SKM-1 (cell line): ENCODE data around the gene C4A.
"Not testable (repeated sequence)": the region's sequence is repeated elsewhere in the genome, so short reads cannot be mapped to it uniquely, and the experiment has no call there.

Experiments
- DNase-seq: peaks from one replicate; lab custom pipeline; 2025; ENCODE audit not compliant: unreplicated experiment; lab: John Stamatoyannopoulos, UW

The C4A gene

DNA sequence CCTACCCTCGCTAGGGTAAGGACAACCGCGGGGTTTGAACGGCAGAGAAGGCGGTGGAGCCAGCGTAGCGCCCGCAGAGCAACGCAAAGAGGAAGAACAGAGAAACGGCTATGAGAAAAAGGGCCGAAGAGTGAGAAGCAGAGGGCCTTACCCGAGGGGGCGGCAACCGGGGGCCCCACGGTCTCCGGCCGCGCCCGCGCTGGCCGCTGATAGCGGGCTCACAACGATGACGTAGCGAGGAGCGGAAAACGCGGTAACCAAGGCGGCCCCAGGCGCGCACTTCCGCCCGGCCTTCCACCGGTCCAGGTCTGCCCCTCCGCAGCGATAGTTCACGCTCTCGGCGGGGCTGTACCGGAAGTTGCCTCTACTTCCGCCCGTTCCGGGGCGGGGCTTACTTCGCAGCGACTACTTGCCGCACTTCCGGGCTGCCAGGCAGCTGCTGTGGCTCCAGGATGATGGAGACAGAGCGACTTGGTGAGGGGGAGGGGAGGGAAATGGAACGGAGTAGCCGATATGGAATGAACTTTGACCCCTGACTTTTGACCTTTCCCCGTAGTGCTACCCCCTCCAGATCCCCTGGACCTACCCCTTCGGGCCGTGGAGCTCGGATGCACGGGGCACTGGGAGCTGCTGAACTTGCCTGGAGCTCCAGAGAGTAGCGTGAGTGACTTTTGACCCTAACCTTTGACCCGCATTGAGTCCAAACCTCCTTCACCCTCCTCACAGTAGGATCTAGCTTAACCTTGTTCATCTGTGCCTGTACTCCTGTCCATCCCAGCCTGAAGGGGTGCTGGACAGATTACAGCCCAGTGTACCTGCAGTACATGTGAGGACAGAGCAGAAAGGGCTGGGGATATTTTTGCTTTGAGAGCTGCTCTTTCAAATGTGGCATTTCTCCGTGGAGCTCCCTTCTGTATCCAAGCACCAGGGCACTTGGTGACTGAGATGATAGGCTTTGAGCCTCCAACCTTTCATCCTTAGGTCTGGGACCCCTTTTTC lies 22.8 kb upstream of the C4A start, which contains the start of the genes NELFE and SKIC2:
TSS of gene NELFE (minus strand) at position 231 of the 999 bp plus-strand sequence. CDS start 525 bp downstream, outside the sequence.
TSS of gene SKIC2 (plus strand) at position 435 of the 999 bp plus-strand sequence. CDS start at position 453, 18 bp downstream.
- peak; percentile 94 for DNase-seq

DNA sequence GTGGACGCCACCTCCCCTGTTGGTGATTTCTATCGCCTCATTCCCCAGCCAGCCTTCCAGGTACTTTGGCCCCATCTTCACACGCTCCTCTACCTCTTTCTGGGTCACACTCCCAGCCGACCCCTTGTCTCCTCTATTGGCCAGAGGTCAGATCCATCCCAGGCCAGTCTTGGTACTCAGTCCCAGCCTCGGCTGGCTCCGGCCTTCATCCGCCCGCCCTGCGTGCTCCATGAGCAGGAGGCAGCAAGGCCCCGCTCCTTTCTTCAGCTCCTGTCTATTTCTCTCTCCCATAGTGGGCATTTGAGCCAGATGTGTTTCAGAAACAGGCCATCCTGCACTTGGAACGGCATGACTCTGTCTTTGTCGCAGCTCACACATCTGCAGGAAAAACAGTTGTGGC lies 20.2 kb upstream of the C4A start:
- no peak for DNase-seq

DNA sequence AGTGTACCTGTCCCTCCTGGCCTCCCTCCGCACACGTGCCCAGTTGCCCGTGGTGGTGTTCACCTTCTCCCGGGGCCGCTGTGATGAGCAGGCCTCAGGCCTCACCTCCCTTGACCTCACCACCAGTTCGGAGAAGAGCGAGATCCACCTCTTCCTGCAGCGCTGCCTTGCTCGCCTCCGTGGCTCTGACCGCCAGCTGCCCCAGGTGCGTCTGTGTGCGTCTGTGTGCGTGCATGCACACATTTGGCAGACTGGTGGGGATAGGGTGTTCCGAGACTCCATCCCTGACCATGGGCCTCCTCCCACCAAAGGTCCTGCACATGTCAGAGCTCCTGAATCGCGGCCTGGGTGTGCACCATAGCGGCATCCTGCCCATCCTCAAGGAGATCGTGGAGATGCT lies 17.9 kb upstream of the C4A start:
- no peak for DNase-seq

DNA sequence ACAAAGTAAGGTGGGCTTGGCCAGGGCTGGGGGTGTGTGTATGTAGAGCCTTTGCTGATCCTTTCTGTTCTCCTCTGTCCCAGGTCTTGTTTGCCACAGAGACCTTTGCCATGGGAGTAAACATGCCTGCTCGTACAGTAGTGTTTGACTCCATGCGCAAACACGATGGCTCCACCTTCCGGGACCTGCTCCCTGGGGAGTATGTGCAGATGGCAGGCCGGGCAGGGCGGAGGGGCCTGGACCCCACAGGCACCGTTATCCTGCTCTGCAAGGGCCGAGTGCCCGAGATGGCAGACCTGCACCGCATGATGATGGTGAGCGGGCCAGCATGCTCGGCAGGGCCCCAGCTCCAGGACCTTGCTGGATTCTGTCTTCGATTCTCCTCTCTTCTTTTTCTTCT lies 16.2 kb upstream of the C4A start:
- no peak for DNase-seq

DNA sequence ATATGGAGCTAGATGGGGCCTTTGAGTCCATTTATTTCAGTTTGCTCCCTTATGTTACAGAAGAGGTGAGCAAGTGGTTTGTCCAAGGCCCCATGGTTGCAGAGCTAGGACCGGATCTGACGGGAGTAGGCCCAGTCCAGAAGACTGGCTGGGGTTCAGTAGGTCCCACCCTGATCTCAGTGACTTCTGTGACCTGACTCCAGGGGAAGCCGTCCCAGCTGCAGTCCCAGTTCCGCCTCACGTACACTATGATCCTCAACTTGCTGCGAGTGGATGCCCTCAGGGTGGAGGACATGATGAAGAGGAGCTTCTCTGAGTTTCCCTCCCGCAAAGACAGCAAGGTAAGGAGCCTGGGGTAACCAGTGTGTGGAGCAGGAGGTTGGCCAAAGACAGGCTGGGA lies 15.4 kb upstream of the C4A start:
- DNase-seq: no peak

DNA sequence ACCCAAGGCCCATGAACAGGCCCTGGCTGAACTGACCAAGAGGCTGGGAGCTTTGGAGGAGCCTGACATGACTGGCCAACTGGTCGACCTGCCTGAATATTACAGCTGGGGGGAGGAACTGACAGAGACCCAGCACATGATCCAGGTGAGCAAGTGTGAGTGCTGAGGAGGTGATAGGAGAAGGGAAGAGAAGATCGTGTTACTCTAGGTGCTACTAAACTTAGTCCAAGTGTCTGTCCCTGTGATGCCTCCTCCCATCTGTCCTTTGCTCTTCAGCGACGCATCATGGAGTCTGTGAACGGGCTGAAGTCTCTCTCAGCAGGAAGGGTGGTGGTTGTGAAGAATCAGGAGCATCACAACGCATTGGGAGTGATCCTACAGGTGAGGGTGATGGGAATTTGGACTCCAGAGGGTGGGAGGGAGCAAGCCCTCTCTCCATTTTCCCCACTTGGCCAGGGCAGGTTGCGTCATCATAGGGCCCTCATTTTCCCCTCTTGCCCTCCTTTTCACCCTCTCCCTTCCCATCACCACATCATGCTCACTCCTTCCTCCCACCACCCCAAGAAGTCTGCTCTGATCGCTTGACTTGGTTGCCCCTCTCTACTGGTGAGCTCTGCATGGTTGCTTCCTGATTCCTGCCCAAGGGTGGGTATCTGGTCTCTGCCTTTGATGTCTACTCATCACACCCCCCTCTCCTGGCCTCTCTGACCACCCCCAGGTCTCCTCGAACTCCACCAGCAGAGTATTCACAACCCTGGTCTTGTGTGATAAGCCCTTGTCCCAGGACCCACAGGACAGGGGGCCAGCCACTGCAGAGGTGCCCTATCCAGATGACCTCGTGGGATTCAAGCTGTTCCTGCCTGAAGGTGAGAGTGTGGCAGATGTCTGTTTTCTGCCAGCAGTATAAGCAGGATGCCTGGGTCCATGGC lies 14.6 kb upstream of the C4A start:
- DNase-seq: no peak

DNA sequence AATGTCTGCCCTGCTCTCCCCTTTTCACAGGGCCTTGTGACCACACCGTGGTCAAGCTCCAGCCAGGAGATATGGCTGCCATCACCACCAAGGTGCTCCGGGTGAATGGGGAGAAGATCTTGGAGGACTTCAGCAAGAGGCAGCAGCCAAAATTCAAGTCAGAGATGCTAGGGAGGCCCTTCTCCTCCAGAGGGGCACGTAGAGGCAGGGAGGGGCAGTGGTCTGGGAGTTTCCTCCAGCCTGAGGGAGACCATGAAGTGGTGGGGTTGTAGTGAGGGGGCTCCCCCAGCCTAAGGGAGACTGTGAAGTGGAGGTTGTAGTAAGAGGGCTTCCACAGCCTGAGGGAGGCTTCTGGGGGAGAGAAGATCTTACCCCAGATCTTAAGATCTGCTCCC lies 13.9 kb upstream of the C4A start:
- DNase-seq: no peak

DNA sequence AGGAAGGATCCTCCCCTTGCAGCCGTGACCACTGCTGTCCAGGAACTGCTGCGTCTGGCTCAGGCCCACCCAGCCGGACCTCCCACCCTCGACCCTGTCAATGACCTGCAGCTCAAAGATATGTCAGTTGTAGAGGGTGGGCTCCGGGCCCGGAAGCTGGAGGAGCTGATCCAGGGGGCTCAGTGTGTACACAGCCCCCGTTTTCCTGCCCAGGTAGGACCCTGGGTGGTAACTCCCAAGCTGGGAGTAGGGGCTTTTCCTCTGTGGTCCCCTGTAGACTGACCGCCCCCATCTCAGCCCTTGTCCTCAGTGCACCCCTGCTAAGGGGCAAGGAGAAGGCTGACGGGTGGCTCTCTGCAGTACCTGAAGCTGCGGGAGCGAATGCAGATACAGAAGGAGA lies 13.5 kb upstream of the C4A start:
- no peak for DNase-seq

DNA sequence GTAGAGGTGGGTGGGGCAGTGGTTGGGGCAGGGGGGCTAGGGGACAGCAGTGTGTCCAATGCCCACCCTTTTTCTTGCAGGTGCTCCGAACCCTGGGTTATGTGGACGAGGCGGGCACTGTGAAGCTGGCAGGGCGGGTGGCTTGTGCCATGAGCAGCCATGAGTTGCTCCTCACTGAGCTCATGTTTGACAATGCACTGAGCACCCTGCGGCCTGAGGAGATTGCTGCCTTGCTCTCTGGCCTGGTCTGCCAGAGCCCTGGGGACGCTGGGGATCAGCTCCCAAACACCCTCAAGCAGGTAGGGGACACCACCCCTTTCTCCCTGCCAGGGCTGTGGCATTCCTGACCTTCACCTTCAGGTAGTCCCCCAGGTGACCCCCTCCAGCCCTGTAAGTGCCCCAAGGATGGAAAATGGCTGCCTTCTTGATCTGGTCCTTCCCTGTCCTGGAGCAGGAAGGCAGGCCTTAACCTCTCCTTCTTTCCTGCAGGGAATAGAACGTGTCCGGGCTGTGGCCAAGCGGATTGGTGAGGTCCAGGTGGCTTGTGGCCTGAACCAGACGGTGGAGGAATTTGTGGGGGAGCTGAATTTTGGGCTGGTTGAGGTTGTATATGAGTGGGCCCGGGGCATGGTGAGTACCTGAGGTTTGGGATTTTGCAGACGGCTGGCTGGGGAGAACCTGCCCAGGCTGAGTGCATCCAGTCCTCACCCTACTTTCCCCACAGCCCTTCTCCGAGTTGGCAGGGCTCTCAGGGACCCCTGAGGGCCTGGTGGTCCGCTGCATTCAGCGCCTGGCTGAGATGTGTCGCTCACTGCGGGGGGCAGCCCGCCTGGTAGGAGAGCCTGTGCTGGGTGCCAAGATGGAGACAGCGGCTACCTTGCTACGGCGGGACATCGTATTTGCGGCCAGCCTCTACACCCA lies 12.8 kb upstream of the C4A start:
- DNase-seq: no peak

DNA sequence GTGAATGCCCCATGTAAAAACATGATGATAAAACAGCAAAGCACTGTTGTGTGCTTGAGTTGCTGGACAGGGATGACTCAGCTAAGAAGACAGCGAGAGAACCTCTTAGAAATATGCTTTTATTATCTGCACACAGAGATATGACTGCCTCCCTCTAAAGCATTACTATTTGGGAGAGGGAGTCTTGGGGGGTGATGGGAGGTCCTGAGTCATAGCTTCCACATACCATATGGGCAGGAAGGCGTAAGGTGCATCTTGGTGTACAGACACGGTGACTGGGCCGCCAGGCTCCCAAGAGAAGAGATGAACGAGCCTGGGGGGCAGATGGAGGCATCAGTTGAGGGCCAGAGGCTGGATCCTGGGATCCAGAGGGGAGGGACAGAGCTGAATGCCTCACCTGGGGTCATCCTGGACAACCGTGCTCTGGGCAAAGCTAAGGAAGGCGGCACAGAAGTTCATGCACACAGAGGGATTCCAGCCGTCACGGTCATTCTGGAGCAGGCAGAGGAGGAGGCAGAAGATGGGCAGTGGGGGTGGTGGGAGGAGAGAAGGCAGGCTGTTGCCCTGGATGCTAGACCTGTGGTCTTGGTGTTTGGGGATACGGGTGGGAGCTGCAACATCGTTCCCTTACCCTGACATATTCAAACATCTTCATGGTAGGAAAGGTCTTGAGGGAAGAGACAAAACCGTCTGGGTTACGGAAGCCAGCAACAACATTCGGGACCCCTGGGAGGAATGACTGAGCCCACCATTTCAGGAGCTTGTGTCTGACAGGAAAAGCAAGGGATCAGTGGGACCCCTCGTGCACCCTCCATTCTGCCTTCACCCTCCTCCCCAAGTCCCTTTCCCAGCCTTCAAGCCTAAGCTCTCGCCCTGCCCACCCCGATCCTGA lies 11.9 kb upstream of the C4A start:
- no peak for DNase-seq

DNA sequence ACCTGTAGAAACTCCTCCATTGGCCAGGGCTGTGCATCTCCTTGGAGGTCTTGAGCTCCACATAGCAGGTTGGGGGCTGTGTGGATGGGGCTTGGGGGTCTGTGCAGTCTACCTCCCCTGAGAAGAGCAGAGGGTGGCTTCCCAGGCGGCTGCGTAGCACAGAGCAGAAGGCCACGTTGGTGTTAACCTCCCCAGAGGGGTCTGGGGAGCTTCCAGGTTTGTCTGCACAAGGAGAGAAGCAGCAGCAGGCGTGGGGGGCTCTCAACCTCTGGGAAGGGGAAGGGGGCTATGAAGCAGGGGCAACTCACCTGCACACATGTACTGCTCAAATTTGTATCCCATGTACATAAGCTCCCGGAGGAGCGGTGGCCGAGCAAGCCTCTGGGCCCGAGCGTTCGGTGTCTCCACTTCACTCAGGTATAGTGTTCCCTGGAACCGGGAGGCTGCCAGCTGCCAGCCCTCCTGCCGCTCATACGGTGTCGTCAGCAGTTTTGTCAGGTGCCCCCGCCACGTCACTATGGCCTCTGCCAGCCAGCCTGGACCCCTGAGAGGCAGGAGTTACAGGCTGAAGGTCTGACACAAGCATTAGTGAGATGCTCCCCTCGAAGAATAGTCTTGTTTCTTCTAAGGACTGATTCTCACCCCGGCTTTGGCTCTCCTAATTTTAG lies 11.1 kb upstream of the C4A start:
- DNase-seq: no peak

DNA sequence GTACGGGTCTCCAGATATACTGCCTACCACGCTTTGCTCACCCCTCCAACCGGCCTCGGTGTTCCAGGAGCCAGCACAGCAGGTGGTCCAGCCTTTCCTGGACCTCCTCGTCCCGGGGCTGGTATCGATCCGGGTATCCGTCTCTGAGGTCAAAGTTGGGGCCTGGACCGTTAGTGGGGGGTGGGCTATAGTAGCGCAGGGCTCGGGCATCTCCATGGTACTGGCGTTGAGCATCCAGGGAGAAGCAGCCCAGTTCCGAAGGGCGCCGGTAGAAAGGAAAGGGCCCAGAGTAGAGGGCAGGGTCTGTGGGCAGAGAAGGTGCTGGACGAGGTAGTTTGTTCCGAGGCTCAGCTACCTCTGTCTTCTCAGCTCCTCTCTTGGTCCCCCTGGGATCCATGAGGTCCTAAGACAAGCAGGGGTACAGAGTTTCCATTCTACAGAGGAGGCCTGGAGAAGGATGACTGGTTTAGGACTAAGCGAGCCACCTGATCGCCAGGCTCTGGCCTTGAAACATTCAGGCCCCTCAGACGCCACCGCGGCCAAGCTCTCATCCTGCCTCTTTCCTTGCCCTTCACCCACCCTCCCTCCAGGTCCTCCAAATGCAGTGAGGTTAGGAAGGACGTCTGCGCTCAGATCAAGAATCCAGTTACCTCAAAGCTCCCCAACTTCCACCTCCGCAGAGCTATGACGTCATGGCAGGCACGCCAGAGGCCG lies 10.4 kb upstream of the C4A start:
- DNase-seq: no peak

DNA sequence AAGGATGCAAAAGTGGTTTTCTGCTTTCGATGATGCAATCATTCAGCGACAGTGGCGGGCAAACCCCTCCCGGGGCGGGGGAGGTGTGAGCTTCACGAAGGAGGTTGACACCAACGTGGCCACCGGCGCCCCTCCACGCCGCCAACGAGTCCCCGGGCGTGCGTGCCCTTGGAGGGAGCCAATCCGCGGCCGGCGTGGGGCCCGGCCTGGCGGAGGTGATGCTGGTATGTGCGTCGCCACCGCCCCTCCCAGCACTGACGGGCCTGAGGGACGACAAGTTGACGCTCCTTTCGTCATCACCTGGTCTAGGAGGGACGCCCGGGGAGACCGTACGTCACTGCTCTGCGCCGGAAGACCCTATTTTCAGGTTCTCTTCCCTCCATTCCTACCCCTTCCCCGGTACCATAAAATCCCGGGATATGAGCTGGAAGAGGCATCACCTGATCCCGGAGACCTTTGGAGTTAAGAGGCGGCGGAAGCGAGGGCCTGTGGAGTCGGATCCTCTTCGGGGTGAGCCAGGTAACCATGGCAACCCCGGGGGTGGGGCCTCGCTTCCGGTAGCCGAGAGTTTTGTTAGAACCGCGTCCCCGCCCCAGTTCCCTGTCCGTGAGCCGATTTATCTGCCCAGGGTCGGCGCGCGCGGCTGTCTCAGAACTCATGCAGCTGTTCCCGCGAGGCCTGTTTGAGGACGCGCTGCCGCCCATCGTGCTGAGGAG lies 9.7 kb upstream of the C4A start, which contains the start of gene DXO:
TSS of gene DXO (minus strand) at position 146 of the 716 bp plus-strand sequence. CDS start 463 bp downstream, outside the sequence.
- peak; percentile 98 for DNase-seq

DNA sequence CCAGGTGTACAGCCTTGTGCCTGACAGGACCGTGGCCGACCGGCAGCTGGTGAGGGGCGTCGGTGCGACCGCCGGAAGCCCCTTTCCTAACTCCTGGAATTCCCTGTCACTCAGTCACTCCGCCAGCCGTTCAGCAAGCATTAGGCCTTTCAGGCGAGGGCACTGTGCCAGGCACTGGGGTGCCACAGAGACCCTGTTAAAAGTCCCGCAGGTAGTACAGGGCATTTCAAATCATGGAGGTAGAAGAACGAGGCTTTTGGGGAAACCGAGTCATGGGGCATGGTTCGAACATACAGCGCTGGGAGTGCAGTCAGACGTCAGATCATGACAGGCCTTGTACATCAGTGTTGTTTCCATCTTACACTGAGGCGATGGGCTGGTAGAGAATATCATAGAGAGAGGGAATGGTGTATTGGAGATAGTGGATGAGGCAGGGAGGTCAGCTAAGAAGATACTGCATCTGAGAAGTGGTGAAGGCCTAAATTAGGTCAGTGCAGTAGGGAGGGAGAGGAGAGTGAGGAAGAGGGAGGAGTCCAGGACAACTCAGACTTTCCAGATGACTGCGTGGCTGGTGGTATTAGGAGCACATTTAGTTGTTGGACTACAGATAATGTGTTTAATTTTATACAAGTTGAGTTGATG lies 9.0 kb upstream of the C4A start:
- DNase-seq: no peak

DNA sequence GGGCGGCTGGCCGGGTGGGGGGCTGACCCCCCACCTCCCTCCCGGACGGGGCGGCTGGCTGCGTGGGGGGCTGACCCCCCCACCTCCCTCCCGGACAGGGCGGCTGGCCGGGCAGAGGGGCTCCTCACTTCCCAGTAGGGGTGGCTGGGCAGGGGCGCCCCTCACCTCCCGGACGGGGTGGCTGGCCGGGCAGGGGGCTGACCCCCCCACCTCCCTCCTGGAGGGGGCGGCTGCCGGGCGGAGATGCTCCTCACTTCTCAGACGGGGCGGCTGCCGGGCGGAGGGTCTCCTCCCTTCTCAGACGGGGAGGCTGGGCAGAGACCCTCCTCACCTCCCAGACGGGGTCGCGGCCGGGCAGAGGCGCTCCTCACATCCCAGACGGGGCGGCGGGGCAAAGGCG lies 5.8 kb upstream of the C4A start:
- not testable (repeated sequence) for DNase-seq

DNA sequence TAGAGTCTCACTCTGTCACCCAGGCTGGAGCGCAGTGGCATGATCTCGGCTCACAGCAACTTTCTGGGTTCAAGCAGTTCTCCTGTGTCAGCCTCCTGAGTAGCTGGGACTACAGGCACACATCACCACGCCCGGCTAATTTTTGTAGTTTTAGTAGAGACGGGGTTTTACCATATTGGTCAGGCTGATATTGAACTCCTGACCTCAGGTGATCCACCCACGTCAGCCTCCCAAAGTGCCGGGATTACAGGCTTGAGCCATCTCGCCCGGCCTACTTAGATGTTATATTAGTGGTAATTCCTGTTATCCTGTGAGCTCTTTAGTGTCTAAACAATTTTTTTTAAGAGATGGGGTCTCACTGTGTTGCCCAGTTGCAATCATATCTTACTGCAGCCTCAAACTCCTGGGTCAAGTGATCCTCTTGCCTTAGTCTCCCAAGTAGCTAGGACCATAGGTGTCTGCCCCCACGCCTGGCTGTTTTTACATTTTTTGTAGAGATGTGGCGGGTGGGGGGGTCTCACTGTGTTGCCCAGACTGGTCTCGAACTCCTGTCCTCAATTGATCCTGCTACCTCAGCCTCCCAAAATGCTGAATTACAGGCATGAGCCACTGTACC lies 3.9 kb upstream of the C4A start:
- no peak for DNase-seq

DNA sequence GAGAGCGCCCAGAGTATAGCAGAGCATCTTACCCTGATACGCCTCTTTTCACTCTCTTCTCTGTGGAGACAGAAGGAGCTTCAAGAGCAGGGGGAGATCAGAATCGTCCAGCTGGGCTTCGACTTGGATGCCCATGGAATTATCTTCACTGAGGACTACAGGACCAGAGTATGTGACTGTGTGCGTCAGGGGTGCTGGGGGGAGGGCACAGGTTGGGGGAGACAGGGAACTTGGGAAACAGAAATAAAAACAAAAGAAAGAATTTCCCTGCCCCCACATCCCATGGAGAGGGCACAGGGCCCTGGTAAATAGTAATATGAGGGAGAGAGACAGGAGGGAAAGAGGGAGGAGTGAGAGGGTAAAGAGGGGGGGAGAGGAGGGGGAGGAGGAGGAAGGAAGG lies 3.0 kb upstream of the C4A start:
- DNase-seq: no peak
